Bronchus fibroblast of lung (primary cell): ENCODE measurements around the gene ARF6. TPM values are rescaled to one million over a fixed set of nuclear protein-coding genes. Genes with fewer than 3 reads are reported as not detected.

Source experiments
- total RNA-seq: library from RNA; depleted of rRNA; stranded (reverse); fragments of >200 nt; gene quantifications from 2 replicates; pipeline ENCODE4 v1.2.3, GENCODE V29; 2015

ARF6 gene
- 63.7 and 65.1 TPM in 2 replicates for total RNA-seq

DNA sequence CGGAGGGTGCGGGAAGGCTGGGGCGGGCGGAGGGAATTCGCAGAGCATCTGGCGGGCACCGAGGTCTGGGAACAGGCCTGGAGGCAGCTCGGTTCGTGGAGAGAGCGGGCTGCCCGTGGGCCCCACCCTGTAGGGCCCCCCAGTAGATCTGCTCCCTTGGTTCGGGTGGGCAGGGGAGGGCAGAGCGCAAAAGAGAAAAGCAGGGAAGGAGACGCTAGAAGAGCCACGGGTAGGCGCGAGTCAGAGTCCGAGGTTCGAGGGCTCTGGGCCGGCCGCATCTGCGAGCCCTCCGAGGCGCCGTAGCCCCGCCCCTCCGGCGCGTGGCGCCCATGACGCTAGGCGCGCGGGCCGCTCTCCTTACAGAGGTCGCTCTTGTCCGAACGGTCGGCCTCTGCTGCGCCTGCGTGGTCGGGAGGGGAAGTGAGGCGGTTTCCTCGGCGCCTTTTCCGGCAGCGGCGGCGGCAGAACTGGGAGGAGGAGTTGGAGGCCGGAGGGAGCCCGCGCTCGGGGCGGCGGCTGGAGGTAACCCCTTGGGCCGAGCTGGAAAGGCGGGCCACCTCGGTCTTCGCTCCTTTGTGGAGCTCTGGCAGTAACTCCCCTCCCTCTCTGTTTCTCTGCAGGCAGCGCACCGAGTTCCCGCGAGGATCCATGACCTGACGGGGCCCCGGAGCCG lies at the start of gene ARF6:
Gene ARF6, plus strand, starts transcription at position 447 of the 673 bp plus-strand sequence. CDS start 655 bp downstream, outside the sequence.

DNA sequence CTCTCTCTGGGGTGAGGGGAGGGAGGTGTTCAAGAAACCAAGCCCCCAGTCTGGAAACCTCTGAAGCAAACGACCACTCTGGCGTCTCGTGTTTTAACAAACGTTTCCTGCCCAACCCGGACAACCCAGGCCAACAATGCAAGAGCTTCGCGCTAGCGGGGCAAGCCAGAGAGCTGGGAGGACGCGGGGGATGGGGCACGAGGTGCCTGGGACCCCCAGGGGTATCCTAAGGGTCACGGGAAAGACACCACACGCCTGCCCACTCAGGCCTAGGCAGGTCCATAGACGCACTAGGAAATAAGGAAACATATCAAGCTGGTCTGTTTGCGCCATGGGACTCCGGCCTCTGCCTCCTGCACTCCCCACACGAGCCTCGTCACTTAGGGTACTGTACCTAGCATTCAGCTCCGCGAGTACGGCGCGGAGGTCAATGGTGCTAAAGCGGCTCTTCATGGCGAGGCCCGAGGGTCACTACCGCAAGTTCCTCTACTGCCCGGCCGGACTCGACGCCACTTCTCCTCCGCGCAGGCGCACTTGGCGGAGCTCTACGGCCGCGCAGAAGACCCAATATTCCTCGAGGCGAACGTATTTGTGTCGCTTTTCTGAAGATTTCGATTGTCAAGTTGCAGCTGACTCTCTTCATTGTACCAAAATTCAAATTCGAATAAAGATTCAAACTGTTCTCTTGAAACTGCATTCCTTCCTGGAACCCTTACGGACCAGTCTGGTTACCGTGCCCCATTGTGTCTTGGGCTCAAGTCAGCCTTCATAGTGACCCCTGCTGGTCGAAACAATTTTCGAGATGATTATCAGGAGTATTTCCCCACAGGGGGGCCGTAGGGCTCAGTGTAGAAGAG lies 40.4 kb upstream of the ARF6 start, which contains the start of gene NEMF:
Gene NEMF, minus strand, starts transcription at position 488 of the 857 bp plus-strand sequence. Its CDS starts 35 bp downstream, at position 453.

Other genes with a start within 250 kb of the ARF6 start
- gene POLE2, start 204.9 kb upstream of the ARF6 start, total RNA-seq, result 24.4 and 25.4 TPM in 2 replicates
- gene KLHDC1, start 200.0 kb upstream of the ARF6 start, total RNA-seq, result 0.30 and 1.2 TPM in 2 replicates
- gene KLHDC2, start 124.9 kb upstream of the ARF6 start, total RNA-seq, result 40.6 and 48.3 TPM in 2 replicates
- 12.2 and 19.7 TPM in 2 replicates for gene NEMF, start 40.3 kb upstream of the ARF6 start, total RNA-seq
- gene VCPKMT, start 223.5 kb downstream of the ARF6 start, total RNA-seq, result 3.7 and 4.0 TPM in 2 replicates